Fibroblast of lung (primary cell): ENCODE results near the gene BCAS3. TPM values are rescaled to one million over a fixed set of nuclear protein-coding genes. Genes with fewer than 3 reads are reported as not detected.

ENCODE experiments used
- DNase-seq, 2 donors: peaks; one replicate each; pipeline versions ENCODE4 v3.0.0 to v3.0.0-alpha.2; 2010; ENCODE audit warnings: low read depth in 2 of 2
- H2AFZ ChIP-seq: 2 replicates; pipeline ENCODE4 v1.5.1; 2012; ENCODE audit warnings: low read length, control low read depth, inconsistent platforms
- H3K27ac ChIP-seq: 2 replicates; pipeline ENCODE4 v1.5.1; 2011; ENCODE audit warnings: low read length, control low read depth; ENCODE audit not compliant: insufficient read depth
- H3K27me3 ChIP-seq: 2 replicates; pipeline ENCODE4 v1.5.1; 2011; ENCODE audit warnings: mild to moderate bottlenecking, low read length; ENCODE audit not compliant: control insufficient read depth, insufficient read depth
- H3K36me3 ChIP-seq: 2 replicates; pipeline ENCODE4 v1.5.1; 2011; ENCODE audit warnings: low read length; ENCODE audit not compliant: control insufficient read depth, insufficient read depth
- H3K4me1 ChIP-seq: 2 replicates; pipeline ENCODE4 v1.5.1; 2011; ENCODE audit warnings: low read length; ENCODE audit not compliant: control insufficient read depth, insufficient read depth; ENCODE audit errors: extremely low read depth
- H3K4me2 ChIP-seq: 2 replicates; pipeline ENCODE4 v1.5.1; 2011; ENCODE audit warnings: low read length, control low read depth; ENCODE audit not compliant: insufficient read depth; ENCODE audit errors: extremely low read depth
- H3K4me3 ChIP-seq, 4 experiments: fragments of 200-600 bp in 1 of 4; sonication (generic) in 1 of 4; replicated peaks in 1 of 4; 2 replicates each; pipeline ENCODE4 v1.5.1; 2011 to 2016; ENCODE audit warnings: low read length in 4 of 4, low read depth in 3 of 4, mild to moderate bottlenecking in 3 of 4, control low read depth in 2 of 4, inconsistent platforms in 1 of 4, mixed read lengths in 1 of 4; ENCODE audit not compliant: insufficient read depth in 1 of 4; ENCODE audit errors: control extremely low read depth in 1 of 4
- H3K79me2 ChIP-seq: 2 replicates; pipeline ENCODE4 v1.5.1; 2012; ENCODE audit warnings: mild to moderate bottlenecking, low read length, inconsistent platforms; ENCODE audit not compliant: control insufficient read depth, insufficient read depth
- H3K9ac ChIP-seq: 2 replicates; pipeline ENCODE4 v1.5.1; 2011; ENCODE audit warnings: mild to moderate bottlenecking, low read length, control low read depth; ENCODE audit not compliant: insufficient read depth
- H3K9me3 ChIP-seq: 2 replicates; pipeline ENCODE4 v1.5.1; 2012; ENCODE audit warnings: low read depth, low read length; ENCODE audit not compliant: control insufficient read depth, insufficient read depth
- H4K20me1 ChIP-seq: 2 replicates; pipeline ENCODE4 v1.5.1; 2011; ENCODE audit warnings: low read length; ENCODE audit not compliant: control insufficient read depth, insufficient read depth; ENCODE audit errors: extremely low read depth
- CTCF ChIP-seq, 2 donors: IDR thresholded peaks in 1 of 2; conservative IDR thresholded peaks in 1 of 2; 1 replicate in 1 of 2; 2 replicates in 1 of 2; pipeline ENCODE4 v1.5.1; 2011 to 2012; ENCODE audit warnings: low read length in 2 of 2, control low read depth in 1 of 2, inconsistent platforms in 1 of 2, low read depth in 1 of 2, mild to moderate bottlenecking in 1 of 2
- EZH2 ChIP-seq: IDR thresholded peaks from 2 replicates; pipeline ENCODE4 v1.5.1; 2012; ENCODE audit warnings: low read length, control low read depth, mild to moderate bottlenecking; ENCODE audit errors: missing control alignments
- polyA plus RNA-seq, 2 donors: library from polyadenylated mRNA; depleted of rRNA in 1 of 2; stranded (reverse) in 1 of 2; unstranded in 1 of 2; fragments of >200 nt; gene quantifications; 2 replicates each; pipeline ENCODE4 v1.2.1, GENCODE V29; 2011 to 2012; ENCODE audit warnings: missing spikeins in 1 of 2
- total RNA-seq: library from RNA; depleted of rRNA; stranded (reverse); fragments of >200 nt; gene quantifications from 2 replicates; pipeline ENCODE4 v1.2.1, GENCODE V29; 2014

The BCAS3 gene
- total and polyA plus RNA-seq, 2 donors (not counting 1 experiment from before 2014, with no cell fraction given) = 9.9 to 43.6 TPM

GRCh38 chr17:61159221-61159814, 481.7 kb downstream of the BCAS3 start:
- TF ChIP-seq CTCF (conservative IDR thresholded peaks at IDR 0.05 in 1 of 2, IDR thresholded peaks at IDR 0.05 in 1 of 2; ENCODE audit: low read depth in 1 of 2, low read length in 2 of 2) (no peak), EZH2 (no peak)
- Histone ChIP-seq H3K4me3 (peak overlapping the region in 2 of 4 experiments; percentile 29 to 60), H4K20me1 (no peaks in the 10 kb centered on the region), H3K79me2 (peaks cover 1% of the 10 kb centered on the region), H3K27me3 (no peaks in the 10 kb centered on the region), H3K4me2 (peak overlapping the region; percentile 97), H3K4me1 (peaks cover 10% of the 10 kb centered on the region), H2AFZ (peak overlapping the region; percentile 54), H3K36me3 (no peaks in the 10 kb centered on the region), H3K9me3 (no peaks in the 10 kb centered on the region), H3K9ac (no peak overlapping the region), H3K27ac (peak overlapping the region; percentile 49)
- DNase-seq = peak; percentile 43 to 72

GRCh38 chr17:61160204-61160603, 482.6 kb downstream of the BCAS3 start:
- no peak overlapping the region for H3K4me2 ChIP-seq
- peak overlapping the region; percentile 36 for H2AFZ ChIP-seq
- H3K9ac ChIP-seq = no peak overlapping the region
- H3K27ac ChIP-seq = no peak overlapping the region
- peaks cover 10% of the 10 kb centered on the region for H3K4me1 ChIP-seq
- no peak overlapping the region for H3K4me3 ChIP-seq
- no peak for DNase-seq
- no peak for TF ChIP-seq EZH2
- H3K79me2 ChIP-seq = peaks cover 1% of the 10 kb centered on the region
- H3K36me3 ChIP-seq = no peaks in the 10 kb centered on the region
- no peaks in the 10 kb centered on the region for H4K20me1 ChIP-seq
- no peaks in the 10 kb centered on the region for H3K9me3 ChIP-seq
- H3K27me3 ChIP-seq = no peaks in the 10 kb centered on the region

GRCh38 chr17:61160789-61161445, 483.3 kb downstream of the BCAS3 start:
- Histone ChIP-seq H2AFZ (no peak overlapping the region), H3K79me2 (peaks cover 1% of the 10 kb centered on the region), H4K20me1 (no peaks in the 10 kb centered on the region), H3K4me3 (no peak overlapping the region), H3K36me3 (no peaks in the 10 kb centered on the region), H3K4me2 (peak overlapping the region; percentile 38), H3K9me3 (no peaks in the 10 kb centered on the region), H3K9ac (no peak overlapping the region), H3K4me1 (peaks cover 10% of the 10 kb centered on the region), H3K27me3 (no peaks in the 10 kb centered on the region), H3K27ac (no peak overlapping the region)
- peak in 1 of 2 donors; percentile 51 for DNase-seq
- TF ChIP-seq CTCF (conservative IDR thresholded peaks at IDR 0.05 in 1 of 2, IDR thresholded peaks at IDR 0.05 in 1 of 2; ENCODE audit: low read depth in 1 of 2, low read length in 2 of 2) = no peak
- TF ChIP-seq EZH2 = no peak
